Hindlimb muscle (tissue), 1 donor: ENCODE data around the gene LRRFIP1. TPM values are rescaled to one million over a fixed set of nuclear protein-coding genes. Genes with fewer than 3 reads are reported as not detected.

Source experiments
- DNase-seq: peaks from one replicate; pipeline ENCODE4 v3.0.0-alpha.2; 2013
- polyA plus RNA-seq: library from polyadenylated mRNA; unstranded; fragments of 120-200 nt; gene quantifications from one replicate; pipeline ENCODE4 v1.2.1, GENCODE V29; 2013; ENCODE audit not compliant: insufficient read length

Gene LRRFIP1
- polyA plus RNA-seq, 1 donor = 184 TPM

DNA sequence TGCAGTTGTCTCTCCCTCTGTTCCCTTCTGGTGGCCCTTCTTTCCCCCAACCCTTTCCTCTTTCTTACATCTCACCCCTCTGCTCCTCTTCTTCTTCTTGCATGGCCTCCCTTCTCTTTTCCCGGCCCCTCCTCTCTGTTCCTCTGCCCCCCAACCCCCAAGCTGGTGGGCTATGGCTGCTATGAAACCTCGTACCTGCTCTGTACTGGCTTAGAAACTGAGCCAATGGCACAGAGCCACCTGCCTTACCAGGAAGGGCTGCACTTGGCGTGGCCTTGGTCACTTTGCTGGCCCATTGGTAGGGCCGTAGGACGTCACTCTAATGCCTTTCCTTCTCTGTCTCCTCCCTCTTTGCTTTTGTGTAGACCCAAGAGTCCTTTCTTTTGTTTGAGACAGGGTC is 78.9 kb downstream of the LRRFIP1 start:
- DNase-seq = no peak

DNA sequence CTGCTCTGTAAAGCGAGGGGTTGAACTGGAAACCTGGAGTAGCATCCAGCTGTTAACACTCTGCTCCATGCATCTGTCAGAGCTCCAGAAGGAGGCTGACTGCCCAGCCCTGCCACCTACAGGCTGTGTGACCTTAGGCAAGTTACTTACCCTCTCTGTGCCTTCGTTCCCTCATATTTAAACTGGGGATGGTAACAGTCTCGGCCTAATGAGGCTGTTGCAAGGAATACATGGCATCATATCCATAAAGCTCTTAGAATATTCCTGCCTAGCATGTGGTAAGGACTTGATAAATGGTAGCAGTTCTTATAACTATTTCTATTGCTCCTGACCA is 80.6 kb downstream of the LRRFIP1 start:
- DNase-seq = no peak

DNA sequence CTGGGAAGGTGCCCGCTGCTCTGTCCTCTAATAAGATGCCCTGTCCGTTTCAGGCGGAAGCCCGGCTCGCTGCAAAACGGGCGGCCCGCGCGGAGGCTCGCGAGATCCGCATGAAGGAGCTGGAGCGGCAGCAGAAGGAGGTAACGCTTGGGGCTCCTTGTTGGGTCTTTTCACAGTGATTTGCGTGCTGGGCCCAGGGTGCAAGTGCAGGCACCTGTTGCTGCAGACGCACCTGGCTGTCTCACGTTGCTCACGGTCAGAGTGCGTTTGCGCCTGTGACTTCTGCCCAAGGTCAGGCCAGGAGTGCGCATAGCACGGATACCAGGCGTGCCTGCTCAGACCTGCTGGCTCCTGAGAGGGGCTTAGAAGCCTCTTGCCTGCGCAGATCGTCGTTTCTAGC is 81.1 kb downstream of the LRRFIP1 start:
- no peak for DNase-seq

DNA sequence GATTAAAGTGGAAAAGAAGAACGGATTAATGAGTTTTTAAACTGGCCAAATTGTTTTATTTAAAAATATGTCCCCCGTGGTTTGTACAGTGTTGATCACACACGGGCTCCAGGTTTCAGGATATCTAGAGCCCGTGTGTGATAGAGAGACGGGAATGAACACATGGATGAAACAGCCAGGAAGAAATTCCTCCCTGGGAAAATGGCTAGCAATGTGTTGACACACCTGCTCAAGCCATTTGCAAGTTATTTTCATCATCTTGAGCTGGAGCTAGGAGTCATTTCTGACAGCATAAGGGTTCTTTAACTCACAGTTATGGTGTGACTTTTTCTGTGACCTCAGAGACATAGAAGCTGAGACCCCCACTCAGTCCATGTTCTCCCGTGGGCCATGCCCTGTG is 81.6 kb downstream of the LRRFIP1 start:
- no peak for DNase-seq

DNA sequence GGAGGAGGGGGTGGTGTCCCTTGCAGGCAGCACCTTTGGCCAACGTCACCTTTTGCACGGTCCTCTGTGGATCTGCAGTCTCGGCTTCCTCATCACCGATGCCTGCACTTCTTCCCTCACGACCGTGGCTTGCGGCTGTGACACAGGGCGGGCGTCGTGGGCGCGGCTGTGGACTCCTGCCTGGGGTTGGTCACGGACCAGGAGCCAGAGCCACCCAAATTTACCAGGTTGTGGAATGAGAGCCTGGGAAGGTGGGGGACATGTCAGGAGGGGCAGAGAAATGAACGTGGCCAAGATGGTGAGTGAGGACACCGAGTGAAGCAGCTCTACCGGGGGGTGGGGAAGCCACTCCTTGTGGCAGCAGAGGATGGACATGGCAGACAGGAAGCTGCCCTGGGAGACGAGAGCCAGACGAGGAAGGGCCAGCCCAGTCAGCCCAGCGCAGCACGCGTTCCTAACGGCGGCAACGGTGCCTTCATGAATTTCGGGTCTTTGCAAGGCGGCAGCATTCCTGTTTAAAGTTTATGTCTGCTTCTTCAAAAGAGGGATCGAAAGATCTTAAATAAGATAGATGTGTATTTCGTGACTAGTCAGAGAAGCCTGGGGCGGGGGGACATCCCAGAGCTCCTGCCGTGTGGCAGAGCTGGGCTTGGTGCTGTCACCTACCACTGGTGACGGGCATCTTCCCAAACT is 84.2 kb downstream of the LRRFIP1 start:
- no peak for DNase-seq

DNA sequence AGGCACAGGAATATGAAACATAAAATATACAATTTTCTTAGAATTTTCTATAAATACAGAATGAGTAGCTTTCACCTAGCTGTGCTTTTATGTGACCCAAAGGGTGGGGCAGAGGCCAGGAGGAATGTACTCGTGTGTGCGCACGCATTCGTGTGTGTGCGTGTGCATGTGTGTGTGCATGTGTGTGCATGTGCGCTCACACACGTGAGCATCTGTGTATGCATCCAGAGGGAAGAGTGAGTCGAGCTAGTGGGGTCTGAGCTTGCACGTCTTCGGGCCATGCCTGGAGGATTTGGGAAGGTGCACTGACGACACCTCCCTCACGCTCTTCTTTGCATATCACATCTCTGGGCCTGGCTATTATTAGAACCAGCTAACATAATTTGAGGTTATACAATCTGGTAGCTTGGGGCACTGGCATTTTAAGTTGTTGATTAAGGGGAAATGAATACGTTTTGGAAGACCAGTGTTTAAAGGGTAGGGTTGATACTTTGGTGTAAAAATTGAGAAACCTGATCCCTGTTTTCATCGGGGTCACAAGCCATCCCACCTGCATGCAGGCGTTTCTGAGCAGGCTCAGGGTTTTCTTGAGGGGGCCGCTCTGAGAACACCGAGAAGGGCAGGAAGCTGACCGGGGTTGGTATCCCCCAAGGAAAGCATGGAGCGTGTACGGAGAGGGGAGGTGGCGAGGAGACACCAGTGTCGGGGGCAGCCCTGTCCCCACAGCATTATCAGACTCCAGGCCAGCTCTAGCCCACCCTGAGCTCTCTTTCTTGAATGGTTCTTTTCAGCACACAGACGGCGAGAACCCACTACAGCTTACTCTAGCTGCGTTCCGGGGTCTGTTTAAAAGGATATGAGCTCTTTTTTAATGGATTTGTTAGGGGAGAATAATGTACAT is 85.3 kb downstream of the LRRFIP1 start:
- DNase-seq = no peak

DNA sequence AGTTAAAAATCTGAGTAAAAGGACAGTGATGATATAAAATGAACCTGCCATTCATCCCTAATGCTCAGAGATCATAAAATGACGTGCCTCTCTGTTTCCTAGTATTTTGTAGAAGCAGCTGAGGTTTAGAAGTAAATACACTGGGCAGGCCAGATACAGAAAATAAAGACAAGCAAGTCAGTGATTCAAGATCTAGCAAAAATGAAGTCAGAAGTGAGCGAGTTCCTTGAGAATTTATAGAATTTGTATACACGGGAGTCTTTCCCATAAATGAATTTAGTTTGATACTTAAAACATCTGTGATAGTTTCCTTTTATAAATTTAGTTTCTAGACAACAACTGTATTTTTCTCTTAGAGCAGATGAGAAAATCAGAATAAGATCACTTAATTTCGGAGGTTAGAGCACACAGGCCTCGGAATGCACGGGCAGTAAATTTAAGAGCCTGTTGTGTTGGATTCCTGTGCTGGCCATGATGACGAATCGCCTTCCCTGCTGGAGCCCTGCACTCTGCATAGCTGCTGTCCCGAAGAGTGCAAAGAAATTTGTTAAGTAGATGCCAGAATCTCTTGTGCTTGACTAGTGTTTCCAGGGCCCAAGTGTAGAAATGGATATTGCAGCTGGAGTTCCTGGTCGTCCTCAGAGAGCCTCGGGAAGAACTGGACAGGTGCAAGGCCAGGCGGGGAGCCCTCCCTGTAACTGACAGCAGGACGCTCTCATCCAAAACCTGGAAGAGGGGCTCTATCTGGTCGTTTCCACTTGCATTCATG is 87.5 kb downstream of the LRRFIP1 start:
- peak; percentile 71 for DNase-seq

DNA sequence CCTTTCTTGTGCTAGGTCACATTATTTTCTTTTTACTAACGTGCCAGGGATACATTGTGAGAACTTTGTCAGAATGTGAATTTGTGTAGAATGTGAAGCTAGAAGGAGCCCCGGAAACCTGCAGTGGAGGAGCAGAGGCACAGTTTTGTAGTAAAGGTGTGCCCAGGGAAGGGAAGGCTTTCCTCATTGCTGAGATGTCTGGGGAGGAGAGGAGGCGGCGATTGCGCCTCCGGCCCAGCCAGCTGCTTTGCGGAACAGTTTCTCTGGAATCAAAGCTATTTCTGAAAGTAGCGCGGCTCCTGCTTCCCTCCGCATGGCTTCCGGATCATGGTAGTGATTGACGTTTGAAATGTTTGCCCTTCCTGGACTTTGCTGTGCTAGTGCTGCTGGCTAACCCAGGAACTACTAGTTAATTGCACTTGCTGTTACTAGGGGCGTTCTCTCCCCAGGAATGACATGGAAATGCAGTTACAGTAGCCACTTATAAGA is 88.1 kb downstream of the LRRFIP1 start:
- DNase-seq = no peak

DNA sequence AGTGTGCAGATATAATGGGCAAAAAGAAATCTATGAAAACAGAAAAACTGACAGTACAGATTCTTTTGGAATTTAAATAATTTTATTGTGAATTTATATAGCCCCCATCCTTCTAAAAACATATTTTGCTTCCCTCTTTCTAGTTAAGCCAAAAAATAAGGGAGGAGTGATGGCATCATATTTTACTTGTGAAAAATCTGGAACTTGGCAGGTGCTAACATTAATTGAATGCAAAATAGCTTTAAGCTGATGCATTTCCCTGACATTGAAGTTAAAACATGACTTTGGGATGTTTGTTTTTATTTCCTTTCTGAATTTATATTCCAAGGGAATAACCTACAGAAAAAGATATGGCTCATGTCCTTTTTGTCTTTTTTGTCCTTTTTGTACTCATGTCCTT is 88.6 kb downstream of the LRRFIP1 start:
- no peak for DNase-seq

DNA sequence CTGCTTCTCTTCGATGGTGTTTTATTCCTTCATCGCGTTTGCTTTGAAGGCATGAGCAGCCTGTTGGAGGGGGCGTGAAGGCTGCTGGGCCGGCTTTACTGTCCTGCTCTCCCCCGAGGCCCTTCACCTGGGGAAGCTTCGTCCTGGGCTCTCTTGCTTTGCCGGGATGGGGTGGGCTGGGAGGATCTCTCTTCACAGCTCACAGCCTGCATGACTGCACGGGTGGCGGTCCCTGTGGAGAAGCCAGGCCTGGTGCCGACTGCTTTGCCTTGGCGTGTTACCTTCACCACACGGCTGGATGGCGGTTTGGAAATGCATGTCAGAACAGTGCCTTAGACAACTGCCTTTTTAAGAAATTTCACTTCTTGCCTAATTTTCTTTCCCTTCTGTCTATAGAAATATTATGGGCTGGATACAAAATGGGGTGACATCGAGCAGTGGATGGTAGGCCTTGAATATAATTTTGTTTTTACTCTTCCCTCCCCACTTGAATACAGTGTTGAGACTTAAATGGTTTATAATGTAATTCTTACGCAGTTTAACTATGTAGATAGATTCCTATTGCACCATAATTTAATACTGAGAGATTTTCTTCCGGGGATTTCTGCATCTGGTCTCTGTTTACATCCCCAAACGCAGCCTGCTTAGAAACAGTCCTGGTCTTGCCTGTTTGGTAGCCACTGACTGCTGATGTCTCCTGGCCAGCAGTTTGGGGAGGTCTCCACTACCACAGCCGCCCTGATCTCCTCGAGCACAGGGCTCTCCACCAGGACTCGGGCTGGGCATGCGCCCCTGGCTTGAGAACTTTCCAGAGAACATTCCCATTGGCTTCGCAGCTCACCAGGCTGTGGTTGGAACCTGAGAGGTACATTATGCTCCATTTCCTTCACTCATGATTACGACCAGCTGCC is 90.2 kb downstream of the LRRFIP1 start:
- no peak for DNase-seq

DNA sequence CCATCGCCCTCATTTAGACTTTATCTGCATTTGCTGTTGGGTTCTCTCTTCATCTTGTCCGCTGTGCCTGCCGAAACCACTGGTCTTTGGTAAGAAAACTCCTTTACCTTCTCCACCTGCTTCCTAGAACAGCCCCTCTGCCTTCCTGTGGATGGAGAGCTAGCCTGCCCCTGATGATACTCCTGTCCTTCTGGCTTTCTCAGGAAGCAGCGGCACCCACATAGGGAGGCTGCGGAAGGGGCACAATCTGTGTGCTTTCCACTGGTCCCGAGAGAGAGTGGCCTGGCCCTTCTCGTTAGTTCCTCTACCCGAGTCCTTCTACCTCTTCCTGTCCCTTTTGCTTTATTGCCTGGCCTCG is 90.9 kb downstream of the LRRFIP1 start:
- no peak for DNase-seq

DNA sequence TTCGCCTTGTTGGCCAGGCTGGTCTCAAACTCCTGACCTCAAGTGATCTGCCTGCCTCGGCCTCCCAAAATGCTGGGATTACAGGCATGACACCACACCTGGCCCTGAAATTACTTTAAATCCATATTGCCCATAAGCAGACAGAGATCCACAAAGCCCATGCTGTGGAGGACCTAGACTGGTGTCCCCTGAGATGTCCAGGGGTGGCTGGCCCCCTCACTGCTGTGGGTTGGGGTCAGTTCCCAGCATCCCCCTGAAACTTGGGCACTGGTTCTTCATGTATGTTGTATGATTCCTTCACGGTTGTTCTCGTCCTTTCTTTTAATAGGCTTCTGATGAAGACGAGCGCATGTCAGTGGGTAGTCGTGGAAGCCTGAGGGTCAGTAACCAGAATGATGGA is 93.1 kb downstream of the LRRFIP1 start:
- no peak for DNase-seq

DNA sequence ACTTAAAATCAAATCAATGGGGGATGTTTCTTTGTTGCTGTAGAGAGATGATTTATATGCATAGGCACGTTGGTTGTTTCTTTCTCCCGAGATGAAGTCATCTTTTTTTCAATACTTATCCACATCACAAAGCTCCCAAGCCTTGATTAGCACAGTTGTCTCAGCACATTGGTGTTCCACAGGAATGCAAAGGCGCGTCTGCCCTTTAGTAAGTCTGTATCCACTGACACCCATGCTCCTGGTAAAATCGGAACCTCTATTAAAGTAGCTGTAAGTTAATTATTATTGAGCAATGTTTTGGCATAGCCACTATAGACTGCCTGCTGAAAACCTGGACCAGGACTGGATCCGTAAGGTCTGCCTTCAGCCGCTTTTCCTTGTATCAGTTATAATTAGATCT is 93.6 kb downstream of the LRRFIP1 start:
- no peak for DNase-seq

DNA sequence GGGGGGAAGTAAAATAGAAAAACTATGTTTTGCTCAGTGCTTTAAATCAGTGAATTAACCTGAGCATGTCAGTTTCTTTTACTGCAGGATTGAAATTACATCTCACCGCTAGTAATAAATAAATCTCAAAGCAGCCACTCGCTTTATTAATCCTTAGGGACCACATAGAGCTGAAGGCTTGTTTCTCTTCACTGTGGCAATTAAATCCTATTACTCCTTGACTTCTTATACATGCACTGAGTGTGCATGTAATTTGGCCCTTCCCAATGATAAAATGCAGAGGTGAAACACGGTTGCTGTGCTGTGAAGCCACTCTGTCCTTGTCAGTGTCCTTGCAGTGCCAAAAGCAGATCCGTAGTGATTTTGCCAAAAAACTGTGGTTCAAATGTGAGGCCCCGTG is 94.1 kb downstream of the LRRFIP1 start:
- no peak for DNase-seq

DNA sequence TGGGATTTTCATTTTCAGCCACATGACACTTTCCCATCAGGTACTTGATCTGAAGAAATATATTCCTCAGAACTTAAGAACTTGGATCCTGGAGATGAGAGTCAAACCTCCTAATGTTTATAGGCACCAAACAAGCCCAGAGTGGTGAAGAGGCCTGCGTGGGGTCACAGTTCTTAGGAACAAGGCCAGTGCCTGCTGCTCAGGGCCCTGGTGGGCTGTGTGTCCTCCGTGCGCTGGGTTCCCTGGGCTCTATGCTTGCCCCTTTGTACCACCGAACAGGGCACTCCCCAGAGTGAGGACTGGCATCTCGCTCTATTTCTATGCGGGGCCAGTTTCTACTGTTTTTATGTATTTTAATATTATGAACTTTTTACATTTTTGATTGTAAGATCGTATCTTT is 95.2 kb downstream of the LRRFIP1 start:
- no peak for DNase-seq

DNA sequence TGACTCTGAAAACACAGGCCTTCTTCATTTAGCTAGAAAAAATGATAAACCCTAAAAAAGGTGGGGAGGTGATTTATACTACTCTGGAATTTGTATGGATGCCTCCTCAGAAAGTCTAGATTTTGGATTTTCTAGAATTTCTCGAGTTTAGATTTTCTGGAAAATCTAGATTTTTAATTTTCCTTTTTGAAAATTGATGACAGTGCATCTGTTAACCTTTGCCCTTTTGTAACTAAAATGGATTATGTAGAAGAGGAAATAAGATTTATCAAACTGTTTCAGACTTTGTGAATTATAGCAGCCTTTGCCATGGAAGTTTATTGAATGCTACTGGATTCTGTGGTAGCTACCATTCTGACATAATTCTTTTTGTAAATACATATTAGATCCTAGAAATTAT is 95.6 kb downstream of the LRRFIP1 start:
- DNase-seq = no peak

DNA sequence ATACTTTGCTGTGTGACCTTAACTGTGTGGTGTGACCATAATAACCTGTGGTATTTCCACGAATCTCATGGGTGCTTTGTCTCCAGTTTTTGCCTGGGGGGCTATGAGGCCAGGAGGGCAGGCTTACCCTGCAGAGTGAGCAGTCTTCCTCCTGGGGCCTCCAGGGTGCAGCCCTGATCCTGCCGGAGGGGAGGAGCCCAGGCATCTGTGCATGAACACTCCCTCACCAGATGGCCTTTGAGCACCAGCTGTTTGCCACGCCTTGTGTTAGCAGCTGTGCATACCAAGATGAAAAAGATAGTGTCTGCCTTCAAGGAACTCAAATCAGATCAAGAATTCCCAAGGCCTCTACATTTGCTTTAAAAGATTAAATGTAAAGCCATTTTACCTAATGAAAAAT is 96.2 kb downstream of the LRRFIP1 start:
- DNase-seq = no peak

DNA sequence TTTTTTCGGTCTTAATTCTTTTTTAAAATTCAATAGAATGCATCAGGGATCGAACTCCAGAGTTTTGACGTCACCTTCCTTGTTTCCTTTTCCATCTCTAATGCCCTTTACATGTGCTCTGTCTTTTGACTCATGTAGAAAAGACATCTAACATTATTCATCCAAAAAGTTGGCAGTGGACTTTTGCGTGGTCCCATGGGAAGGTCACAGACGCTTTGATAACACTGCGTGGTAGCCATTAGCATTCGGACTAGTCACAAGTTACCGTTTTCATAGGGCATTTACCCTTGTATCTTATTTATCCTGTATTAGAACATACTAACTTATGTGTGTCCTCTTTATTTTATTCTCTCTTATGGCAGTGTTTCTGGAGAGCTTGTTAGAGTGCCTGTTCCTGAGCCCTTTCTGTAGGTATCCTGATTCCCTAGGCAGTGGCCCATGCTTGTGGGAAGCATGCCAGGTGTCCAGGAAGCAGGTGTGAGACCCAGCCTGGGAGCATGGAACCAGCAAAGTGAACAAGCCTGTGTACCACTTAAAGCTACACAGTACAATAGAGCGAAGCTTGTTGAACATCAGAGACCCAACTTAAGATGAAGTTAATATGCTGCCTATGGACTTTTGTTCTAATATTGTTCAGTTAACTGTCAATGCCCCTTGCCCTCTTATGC is 97.6 kb downstream of the LRRFIP1 start:
- no peak for DNase-seq

DNA sequence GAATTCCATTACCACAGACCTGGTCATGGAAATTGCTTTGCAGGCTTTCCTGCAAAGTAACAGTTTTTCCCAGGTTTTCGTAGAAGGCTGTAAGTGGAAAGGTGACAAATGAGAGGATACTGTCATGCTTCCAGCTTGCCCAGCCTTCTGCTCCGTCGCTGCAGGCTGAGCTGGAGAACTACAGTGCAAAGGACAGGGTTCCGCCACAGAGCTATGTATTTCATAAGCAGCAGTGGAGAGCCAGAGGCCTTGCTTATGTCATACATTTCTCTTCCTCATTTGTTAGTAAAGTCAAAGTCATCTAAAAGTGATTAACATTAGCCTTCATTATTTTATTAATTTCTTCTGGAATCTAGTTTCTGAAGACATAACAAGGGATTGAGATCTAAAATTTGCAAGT is 98.3 kb downstream of the LRRFIP1 start:
- DNase-seq = no peak

DNA sequence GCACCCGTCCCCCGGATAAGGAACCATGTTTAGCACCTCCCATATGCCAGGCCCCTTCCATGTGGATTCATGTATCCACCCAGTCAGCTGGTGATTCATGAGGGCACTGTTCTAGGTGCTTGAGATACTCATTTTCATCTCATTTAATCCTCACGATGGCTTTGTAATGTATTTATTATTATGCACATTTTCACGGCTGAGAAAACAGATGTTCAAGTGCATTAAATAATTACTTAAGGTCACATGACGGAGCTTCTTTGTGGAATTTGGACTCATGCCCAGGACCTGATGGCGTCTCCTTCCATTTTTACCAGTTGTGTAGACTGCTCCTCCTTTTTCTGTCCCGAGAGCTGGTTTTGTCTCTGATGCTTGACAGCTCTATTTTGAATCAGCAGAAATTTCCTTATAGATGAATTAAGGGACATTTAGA is 99.0 kb downstream of the LRRFIP1 start:
- DNase-seq = peak; percentile 66

DNA sequence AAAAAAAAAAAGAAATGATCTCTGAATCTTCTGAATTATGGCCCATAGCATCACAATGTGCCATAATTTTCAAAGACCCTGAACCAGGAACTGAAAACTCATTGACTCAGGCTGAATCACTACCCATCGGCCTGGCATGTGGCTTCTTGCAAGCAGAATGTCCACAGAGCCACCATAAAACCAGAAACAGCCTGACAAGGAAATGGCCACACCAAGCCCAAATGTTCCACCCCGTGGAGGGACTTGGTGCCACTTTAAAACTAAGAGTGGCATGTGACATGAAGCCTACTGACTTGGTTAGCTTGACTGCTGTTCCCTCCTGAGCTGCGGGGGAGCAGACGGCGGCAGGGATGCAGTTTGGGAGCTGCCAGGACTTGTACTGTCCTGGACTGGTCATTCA is 100.0 kb downstream of the LRRFIP1 start:
- DNase-seq = no peak
